HCT116 (cell line): ENCODE data around the gene CDH24. TPM values are rescaled to one million over a fixed set of nuclear protein-coding genes. Genes with fewer than 3 reads are reported as not detected.

ENCODE experiments used
- ATAC-seq: fragments of 200-7000 bp; cut with Tn5 transposase; 2 replicates; pipeline ENCODE4 v1.9.1; 2020; ENCODE audit warnings: mild to moderate bottlenecking, moderate library complexity
- BruUV-seq: library from RNA; stranded (reverse); fragments of 400-500 nt; replicated peaks from 2 replicates; lab custom pipeline; 2021; lab: Mats Ljungman, UMichigan
- CTCF ChIA-PET: fragments of 300-600 bp; sonication (Branson Sonifier 250); formaldehyde crosslinking; loops from one replicate; lab custom pipeline; 2021; ENCODE audit warnings: antibody characterized with exemption; lab: Charles Lee
- POLR2A ChIA-PET: fragments of 300-600, 350-600 bp; sonication (Branson Sonifier 250); formaldehyde crosslinking; loops from one replicate; lab custom pipeline; 2021; ENCODE audit warnings: antibody characterized with exemption; lab: Charles Lee
- RAD21 ChIA-PET, 2 experiments: fragments of 300-600 bp; sonication (Branson Sonifier 250); formaldehyde crosslinking; loops; one replicate each; lab custom pipeline; 2023; ENCODE audit warnings: low total read pairs in 2 of 2; ENCODE audit not compliant: uncharacterized antibody in 2 of 2, unreplicated experiment in 2 of 2, low non-redundant PET in 1 of 2; lab: Charles Lee
- DNase-seq: peaks from one replicate; pipeline ENCODE4 v3.0.0-alpha.2; 2010; ENCODE audit warnings: low read depth, low spot score
- H2AFZ ChIP-seq: fragments of 200-600 bp; shearing (Covaris generic), sonication (generic); 2 replicates; pipeline ENCODE4 v1.6.1; 2017; ENCODE audit warnings: low read depth, mixed run types, mixed read lengths, antibody characterized with exemption, low read length; ENCODE audit not compliant: poor library complexity, severe bottlenecking
- H3K27ac ChIP-seq: 2 replicates; pipeline ENCODE4 v1.5.1; 2012; ENCODE audit warnings: low read depth, low read length
- H3K27me3 ChIP-seq: fragments of 200-600 bp; sonication (generic); 2 replicates; pipeline ENCODE4 v1.6.1; 2016; ENCODE audit warnings: mixed run types, low read length, mixed read lengths; ENCODE audit not compliant: insufficient read depth
- H3K36me3 ChIP-seq, 2 experiments: fragments of 200-500 bp in 1 of 2; fragments of 200-600 bp in 1 of 2; sonication (Bioruptor generic) in 1 of 2; sonication (generic) in 1 of 2; 2 replicates each; pipeline versions ENCODE4 v1.5.1 to v1.6.1; 2014 to 2016; ENCODE audit warnings: low read length in 2 of 2, inconsistent platforms in 1 of 2, mixed read lengths in 1 of 2, mixed run types in 1 of 2; ENCODE audit not compliant: insufficient read depth in 2 of 2, control insufficient read depth in 1 of 2
- H3K4me1 ChIP-seq, 2 experiments: fragments of 200-600 bp in 1 of 2; sonication (generic) in 1 of 2; 2 replicates each; pipeline versions ENCODE4 v1.5.1 to v1.6.1; 2012 to 2017; ENCODE audit warnings: low read length in 2 of 2, inconsistent platforms in 1 of 2, mild to moderate bottlenecking in 1 of 2, mixed read lengths in 1 of 2, mixed run types in 1 of 2, moderate library complexity in 1 of 2; ENCODE audit not compliant: insufficient read depth in 2 of 2, control insufficient read depth in 1 of 2
- H3K4me2 ChIP-seq: fragments of 200-600 bp; sonication (generic); 2 replicates; pipeline ENCODE4 v1.6.1; 2017; ENCODE audit warnings: mixed run types, low read length, mixed read lengths
- H3K4me3 ChIP-seq, 2 experiments: fragments of 200-600 bp in 1 of 2; sonication (generic) in 1 of 2; replicated peaks in 1 of 2; 2 replicates each; pipeline ENCODE4 v1.5.1; 2011 to 2016; ENCODE audit warnings: low read length in 2 of 2, control low read depth in 1 of 2, low read depth in 1 of 2, mild to moderate bottlenecking in 1 of 2, mixed read lengths in 1 of 2, mixed run types in 1 of 2
- H3K79me2 ChIP-seq: fragments of 200-600 bp; sonication (generic); 2 replicates; pipeline ENCODE4 v1.6.1; 2017; ENCODE audit warnings: mild to moderate bottlenecking, mixed run types, low read length, moderate library complexity, mixed read lengths; ENCODE audit not compliant: insufficient read depth
- H3K9ac ChIP-seq: fragments of 200-600 bp; sonication (generic); 2 replicates; pipeline ENCODE4 v1.6.1; 2016; ENCODE audit warnings: low read length, mixed read lengths
- H3K9me2 ChIP-seq: fragments of 200-600 bp; sonication (generic), shearing (Covaris generic); 2 replicates; pipeline ENCODE4 v1.6.1; 2017; ENCODE audit warnings: mixed run types, mild to moderate bottlenecking, moderate library complexity; ENCODE audit not compliant: insufficient read depth
- H3K9me3 ChIP-seq, 2 experiments: fragments of 200-500 bp in 1 of 2; fragments of 200-600 bp in 1 of 2; sonication (Bioruptor generic) in 1 of 2; sonication (generic) in 1 of 2; 2 replicates each; pipeline ENCODE4 v1.6.1; 2014 to 2017; ENCODE audit warnings: low read length in 2 of 2, mixed read lengths in 2 of 2, inconsistent platforms in 1 of 2, low read depth in 1 of 2, mild to moderate bottlenecking in 1 of 2, mixed run types in 1 of 2, moderate library complexity in 1 of 2; ENCODE audit not compliant: control insufficient read depth in 1 of 2, insufficient read depth in 1 of 2
- H4K20me1 ChIP-seq: fragments of 200-600 bp; sonication (generic), shearing (Covaris generic); 2 replicates; pipeline ENCODE4 v1.6.1; 2017; ENCODE audit warnings: mixed run types, mild to moderate bottlenecking, moderate library complexity; ENCODE audit not compliant: insufficient read depth
- ATF3 ChIP-seq: IDR thresholded peaks from 2 replicates; pipeline ENCODE4 v1.6.1; 2012
- CBX3 ChIP-seq: IDR thresholded peaks from 2 replicates; pipeline ENCODE4 v1.6.1; 2012; ENCODE audit warnings: low read depth
- CEBPB ChIP-seq: IDR thresholded peaks from 2 replicates; pipeline ENCODE4 v1.6.1; 2012; ENCODE audit warnings: low read depth
- EGR1 ChIP-seq: IDR thresholded peaks from 2 replicates; pipeline ENCODE4 v1.6.1; 2012; ENCODE audit warnings: low read depth
- ELF1 ChIP-seq: IDR thresholded peaks from 2 replicates; pipeline ENCODE4 v1.6.1; 2012; ENCODE audit warnings: low read depth, borderline replicate concordance
- EZH2 ChIP-seq: fragments of 200-600 bp; sonication (generic); IDR thresholded peaks from 2 replicates; pipeline ENCODE4 v1.6.1; 2017; ENCODE audit warnings: antibody characterized with exemption, mixed run types
- FOSL1 ChIP-seq: IDR thresholded peaks from 2 replicates; pipeline ENCODE4 v1.6.1; 2012; ENCODE audit warnings: low read depth
- REST ChIP-seq: IDR thresholded peaks from 2 replicates; pipeline ENCODE4 v1.6.1; 2012; ENCODE audit warnings: low read depth
- SIN3A ChIP-seq: IDR thresholded peaks from 2 replicates; pipeline ENCODE4 v1.6.1; 2012; ENCODE audit warnings: low read depth
- SP1 ChIP-seq: IDR thresholded peaks from 2 replicates; pipeline ENCODE4 v1.6.1; 2012; ENCODE audit warnings: low read depth
- YY1 ChIP-seq: IDR thresholded peaks from 2 replicates; pipeline ENCODE4 v1.6.1; 2011; ENCODE audit warnings: low read length, low read depth, moderate library complexity, mild to moderate bottlenecking; ENCODE audit not compliant: insufficient replicate concordance; ENCODE audit errors: extremely low read depth
- ZFX ChIP-seq: fragments of 450-650 bp; IDR thresholded peaks from 2 replicates; pipeline ENCODE4 v1.6.1; 2017
- ZNF274 ChIP-seq: fragments of 200-500 bp; sonication (Bioruptor generic); IDR thresholded peaks from 2 replicates; pipeline ENCODE4 v1.6.1; 2014; ENCODE audit warnings: mild to moderate bottlenecking, low read depth, low read length, inconsistent platforms
- intact Hi-C: fragments of 100-400 bp; cut with micrococcal nuclease; formaldehyde crosslinking; loops from 2 replicates; pipeline ENCODE4 v1.10.0; 2022
- total RNA-seq: library from RNA; stranded (reverse); gene quantifications from one replicate; pipeline ENCODE4 v1.2.1, GENCODE V29; 2021; ENCODE audit not compliant: unreplicated experiment

The CDH24 gene
- total RNA-seq, 1 experiment from 2014 or later, result 19.3 TPM

- POLR2A ChIA-PET, result no interaction called here
- DNase-seq (no peak), ATAC-seq (no peak)
- TF ChIP-seq REST (no peak), SIN3A (no peak), ATF3 (no peak), ZNF274 (no peak), CBX3 (no peak), CEBPB (no peak), YY1 (no peak), EGR1 (no peak), ELF1 (no peak), FOSL1 (no peak), ZFX (no peak), EZH2 (no peak), SP1 (no peak)
- H2AFZ ChIP-seq, result no peak overlapping the region
- H3K9ac ChIP-seq, result no peak overlapping the region
- H4K20me1 ChIP-seq, result no peaks in the 10 kb centered on the region
- peaks cover 9 to 11% of the 10 kb centered on the region in 2 experiments for H3K36me3 ChIP-seq
- intact Hi-C loops, result no loop called here
- H3K79me2 ChIP-seq, result peaks cover 14% of the 10 kb centered on the region
- H3K27me3 ChIP-seq, result no peaks in the 10 kb centered on the region; the same call in 1 of the 2 replicates
- H3K27ac ChIP-seq, result no peak overlapping the region
- RAD21 ChIA-PET, result no interaction called here
- no peak overlapping the region for H3K4me2 ChIP-seq
- BruUV-seq, result no TSS peak
- no peaks in the 10 kb centered on the region for H3K9me2 ChIP-seq
- H3K4me1 ChIP-seq, result no peaks in the 10 kb centered on the region
- H3K9me3 ChIP-seq, result no peaks in the 10 kb centered on the region
- no peak overlapping the region for H3K4me3 ChIP-seq
- CTCF ChIA-PET, result interaction anchor here (1.8 to 1.9 kb wide), 2 partner anchors 18 to 34 kb away, joined by 4 to 7 read pairs; no protein-coding TSS in a partner anchor
These were observed 45.5 kb upstream of the CDH24 start for GRCh38 chr14:23102801-23103200.
